SK-N-SH (cell line): ENCODE measurements around the gene SLC1A2. TPM values are rescaled to one million over a fixed set of nuclear protein-coding genes. Genes with fewer than 3 reads are reported as not detected.

Experiments used
- CTCF ChIA-PET: fragments of 300-600, 350-600 bp; formaldehyde crosslinking; extraction: SDS; loops from one replicate; lab custom pipeline; 2021; lab: Yijun Ruan, JAX
- POLR2A ChIA-PET: fragments of 350-600 bp; sonication (Branson Sonifier 250); formaldehyde crosslinking; extraction: SDS; loops from one replicate; lab custom pipeline; 2020; ENCODE audit warnings: antibody characterized with exemption, inconsistent platforms; lab: Yijun Ruan, JAX
- DNase-seq: peaks from one replicate; pipeline ENCODE4 v3.0.0; 2012
- H2AFZ ChIP-seq: fragments of 200-600 bp; sonication (generic); 2 replicates; pipeline ENCODE4 v1.8.1; 2016; ENCODE audit warnings: antibody characterized with exemption, mild to moderate bottlenecking, low read depth
- H3F3A ChIP-seq: fragments of 200-600 bp; sonication (generic); replicated peaks from 2 replicates; pipeline ENCODE3; 2016; ENCODE audit warnings: antibody characterized with exemption, mild to moderate bottlenecking; ENCODE audit not compliant: insufficient read depth
- H3K27ac ChIP-seq, 2 experiments: fragments of 200-500 bp in 1 of 2; fragments of 200-600 bp in 1 of 2; sonication (Bioruptor generic) in 1 of 2; sonication (generic), shearing (Covaris generic) in 1 of 2; 2 replicates each; pipeline versions ENCODE4 v1.5.1 to v1.6.1; 2014 to 2016; ENCODE audit warnings: low read depth in 2 of 2, inconsistent platforms in 1 of 2, low read length in 1 of 2, mild to moderate bottlenecking in 1 of 2, mixed read lengths in 1 of 2
- H3K27me3 ChIP-seq: fragments of 200-600 bp; sonication (generic), shearing (Covaris generic); 2 replicates; pipeline ENCODE4 v1.6.1; 2016; ENCODE audit warnings: mixed run types; ENCODE audit not compliant: insufficient read depth
- H3K36me3 ChIP-seq, 2 experiments: fragments of 200-500 bp in 1 of 2; fragments of 200-600 bp in 1 of 2; sonication (Bioruptor generic) in 1 of 2; sonication (generic) in 1 of 2; replicated peaks in 1 of 2; 2 replicates each; pipeline versions ENCODE3 to v1.5.1; 2014 to 2016; ENCODE audit warnings: low read length in 1 of 2, mild to moderate bottlenecking in 1 of 2; ENCODE audit not compliant: insufficient read depth in 2 of 2, control insufficient read depth in 1 of 2
- H3K4me1 ChIP-seq, 2 experiments: fragments of 200-500 bp in 1 of 2; fragments of 200-600 bp in 1 of 2; sonication (Bioruptor generic) in 1 of 2; sonication (generic), shearing (Covaris generic) in 1 of 2; 2 replicates each; pipeline versions ENCODE4 v1.5.1 to v1.6.1; 2014 to 2016; ENCODE audit warnings: low read depth in 1 of 2, low read length in 1 of 2, mixed run types in 1 of 2; ENCODE audit not compliant: insufficient read depth in 2 of 2, control insufficient read depth in 1 of 2
- H3K4me2 ChIP-seq: fragments of 200-600 bp; sonication (generic), shearing (Covaris generic); 2 replicates; pipeline ENCODE4 v1.6.1; 2017; ENCODE audit warnings: mixed run types
- H3K4me3 ChIP-seq, 2 experiments: fragments of 200-500 bp in 1 of 2; fragments of 200-600 bp in 1 of 2; sonication (Bioruptor generic) in 1 of 2; sonication (generic), shearing (Covaris generic) in 1 of 2; 2 replicates each; pipeline versions ENCODE4 v1.5.1 to v1.8.1; 2014 to 2016; ENCODE audit warnings: low read depth in 2 of 2, inconsistent platforms in 1 of 2, low read length in 1 of 2, mild to moderate bottlenecking in 1 of 2, mixed read lengths in 1 of 2, moderate library complexity in 1 of 2
- H3K79me2 ChIP-seq: fragments of 200-600 bp; sonication (generic); 2 replicates; pipeline ENCODE4 v1.8.1; 2017; ENCODE audit warnings: mild to moderate bottlenecking; ENCODE audit not compliant: insufficient read depth
- H3K9ac ChIP-seq: fragments of 200-600 bp; sonication (generic); 2 replicates; pipeline ENCODE4 v1.6.1; 2017; ENCODE audit warnings: mixed run types
- H3K9me2 ChIP-seq: fragments of 200-600 bp; sonication (generic); 2 replicates; pipeline ENCODE4 v1.6.1; 2017; ENCODE audit warnings: mixed run types
- H3K9me3 ChIP-seq: fragments of 200-600 bp; sonication (generic); 2 replicates; pipeline ENCODE4 v1.6.1; 2017; ENCODE audit warnings: mixed run types, mild to moderate bottlenecking, moderate library complexity
- H4K20me1 ChIP-seq: fragments of 200-600 bp; sonication (generic); 2 replicates; pipeline ENCODE4 v1.6.1; 2017; ENCODE audit warnings: mild to moderate bottlenecking, mixed run types; ENCODE audit not compliant: insufficient read depth
- CTCF ChIP-seq: fragments of 200-600 bp; sonication (generic); IDR thresholded peaks from 2 replicates; pipeline ENCODE4 v1.6.1; 2017; ENCODE audit warnings: antibody characterized with exemption, mild to moderate bottlenecking, moderate library complexity
- ELF1 ChIP-seq: IDR thresholded peaks from 2 replicates; pipeline ENCODE4 v1.4.0; 2012
- EZH2phosphoT487 ChIP-seq: fragments of 200-600 bp; sonication (generic); IDR thresholded peaks from 2 replicates; pipeline ENCODE4 v1.6.1; 2017; ENCODE audit warnings: low read depth, mixed run types, mild to moderate bottlenecking, antibody characterized with exemption, moderate library complexity, borderline replicate concordance
- FOSL2 ChIP-seq: IDR thresholded peaks from 2 replicates; pipeline ENCODE4 v1.4.0; 2012; ENCODE audit warnings: low read depth, mild to moderate bottlenecking, moderate library complexity, borderline replicate concordance
- IRF3 ChIP-seq: fragments of 150-350 bp; IDR thresholded peaks from 2 replicates; pipeline ENCODE4 v1.6.1; 2016; ENCODE audit warnings: mild to moderate bottlenecking, low read depth, low read length
- MEF2A ChIP-seq: IDR thresholded peaks from 2 replicates; pipeline ENCODE4 v1.4.0; 2012; ENCODE audit warnings: low read depth, borderline replicate concordance
- MXI1 ChIP-seq: IDR thresholded peaks from 2 replicates; pipeline ENCODE4 v1.6.1; 2012; ENCODE audit warnings: mild to moderate bottlenecking, low read depth, low read length, improper control_type of control experiment
- PBX3 ChIP-seq: IDR thresholded peaks from 2 replicates; pipeline ENCODE4; 2012
- RAD21 ChIP-seq: IDR thresholded peaks from 2 replicates; pipeline ENCODE4 v1.6.1; 2012; ENCODE audit warnings: mild to moderate bottlenecking, low read length
- RFX5 ChIP-seq: IDR thresholded peaks from 2 replicates; pipeline ENCODE4 v1.6.1; 2012; ENCODE audit warnings: mild to moderate bottlenecking, improper control_type of control experiment, low read length
- RXRA ChIP-seq: IDR thresholded peaks from 2 replicates; pipeline ENCODE4 v1.4.0; 2012; ENCODE audit warnings: low read depth, mild to moderate bottlenecking, borderline replicate concordance
- SMC3 ChIP-seq: IDR thresholded peaks from 2 replicates; pipeline ENCODE4 v1.6.1; 2012; ENCODE audit warnings: low read depth, low read length, improper control_type of control experiment
- TAF1 ChIP-seq: IDR thresholded peaks from 2 replicates; pipeline ENCODE4 v1.6.1; 2012; ENCODE audit warnings: low read depth, mild to moderate bottlenecking, low read length, moderate library complexity, borderline replicate concordance
- TCF12 ChIP-seq: IDR thresholded peaks from 2 replicates; pipeline ENCODE4 v1.4.0; 2012
- USF1 ChIP-seq: IDR thresholded peaks from 2 replicates; pipeline ENCODE4 v1.4.0; 2012; ENCODE audit warnings: low read depth, borderline replicate concordance
- YY1 ChIP-seq: IDR thresholded peaks from 2 replicates; pipeline ENCODE4 v1.4.0; 2012; ENCODE audit warnings: low read depth, mild to moderate bottlenecking
- ZBTB33 ChIP-seq: IDR thresholded peaks from 2 replicates; pipeline ENCODE4 v1.4.0; 2012; ENCODE audit warnings: low read depth, borderline replicate concordance
- WGBS: methylation state at CpG from one replicate; pipeline ENCODE4 v1.1.6; 2017; ENCODE audit warnings: low lambda C conversion rate; 5-methylcytosine and 5-hydroxymethylcytosine counted together
- polyA plus RNA-seq, 3 experiments: library from polyadenylated mRNA; depleted of rRNA; stranded (reverse); fragments of >200 nt; gene quantifications; 2 replicates each; pipeline ENCODE4 v1.2.3, GENCODE V29; 2012

SLC1A2 gene
- polyA plus RNA-seq, 1 of the 3 experiments (the other 2 are of a cell fraction), result under 0.01 TPM

GRCh38 chr11:35407041-35407440 lies 12.3 kb downstream of the SLC1A2 start (continued):
- no peak for TF ChIP-seq EZH2phosphoT487
- TF ChIP-seq, all 33 proteins: peak for 0

- H3K79me2 ChIP-seq, result no peaks in the 10 kb centered on the region
- H3K4me3 ChIP-seq, result no peak overlapping the region; a peak in 1 of 4 replicates
- H3K27me3 ChIP-seq, result no peaks in the 10 kb centered on the region
- H2AFZ ChIP-seq, result no peak overlapping the region
- H3K9me2 ChIP-seq, result no peaks in the 10 kb centered on the region
- H3K4me2 ChIP-seq, result no peak overlapping the region
- H3K36me3 ChIP-seq, result no peaks in the 10 kb centered on the region
- 65% methylated on average over 7 of the region's 7 CpGs for WGBS
- POLR2A ChIA-PET, result no interaction called here
- no peaks in the 10 kb centered on the region for H3K4me1 ChIP-seq
- no peak overlapping the region for H3K27ac ChIP-seq
- peak; percentile 37 for TF ChIP-seq SMC3
- TF ChIP-seq CTCF, result peak; percentile 60
- TF ChIP-seq RAD21, result peak; percentile 51
- no peak for TF ChIP-seq TAF1
- no peak for TF ChIP-seq TCF12
- TF ChIP-seq, all 33 proteins: peak for 3
- CTCF ChIA-PET, result interaction anchor here (0.8 to 4.2 kb wide), 14 partner anchors 8 to 839 kb away, joined by 3 to 22 read pairs (median 4); partner anchors contain the start of gene SLC1A2
- H4K20me1 ChIP-seq, result no peaks in the 10 kb centered on the region
- no peak overlapping the region for H3K9ac ChIP-seq
- peak; percentile 29 for DNase-seq
- no peaks in the 10 kb centered on the region for H3F3A ChIP-seq
- H3K9me3 ChIP-seq, result no peaks in the 10 kb centered on the region
These were observed 15.0 kb downstream of the SLC1A2 start for GRCh38 chr11:35404388-35404775.

GRCh38 chr11:35403765-35404387 lies 15.5 kb downstream of the SLC1A2 start:
- POLR2A ChIA-PET, result no interaction called here
- H3K79me2 ChIP-seq, result no peaks in the 10 kb centered on the region
- no peak overlapping the region for H3K27ac ChIP-seq
- no peaks in the 10 kb centered on the region for H3K36me3 ChIP-seq
- H3F3A ChIP-seq, result no peaks in the 10 kb centered on the region
- H4K20me1 ChIP-seq, result no peaks in the 10 kb centered on the region
- no peaks in the 10 kb centered on the region for H3K27me3 ChIP-seq
- no peak for DNase-seq
- whole genome bisulfite sequencing, result 76% methylated on average over 7 of the region's 7 CpGs
- H3K4me3 ChIP-seq, result no peak overlapping the region
- H3K4me1 ChIP-seq, result no peaks in the 10 kb centered on the region
- H3K4me2 ChIP-seq, result no peak overlapping the region
- H3K9ac ChIP-seq, result no peak overlapping the region
- CTCF ChIA-PET, result interaction anchor here (0.8 to 4.2 kb wide), 14 partner anchors 9 to 839 kb away, joined by 3 to 22 read pairs (median 4); partner anchors contain the start of gene SLC1A2
- H3K9me2 ChIP-seq, result no peaks in the 10 kb centered on the region
- H3K9me3 ChIP-seq, result no peaks in the 10 kb centered on the region
- H2AFZ ChIP-seq, result no peak overlapping the region
- no peak for TF ChIP-seq PBX3
- no peak for TF ChIP-seq TAF1
- TF ChIP-seq USF1, result no peak
- TF ChIP-seq FOSL2, result no peak
- no peak for TF ChIP-seq ELF1
- no peak for TF ChIP-seq MEF2A
- no peak for TF ChIP-seq MXI1
- TF ChIP-seq YY1, result no peak
- TF ChIP-seq IRF3, result no peak
- no peak for TF ChIP-seq ZBTB33
- no peak for TF ChIP-seq SMC3
- no peak for TF ChIP-seq RXRA
- TF ChIP-seq RFX5, result no peak
